HG02610 (cell line): ENCODE data around the gene IKZF4.
"Not testable (repeated sequence)": the region's sequence is repeated elsewhere in the genome, so short reads cannot be mapped to it uniquely, and the experiment has no call there.

Source experiments
- ATAC-seq: cut with Tn5 transposase; IDR thresholded peaks from one replicate; pipeline ENCODE4 v1.9.1; 2021; ENCODE audit warnings: mild to moderate bottlenecking, moderate library complexity; ENCODE audit not compliant: unreplicated experiment

Gene IKZF4

GRCh38 chr12:56037161-56037560, 16.3 kb downstream of the IKZF4 start:
- no peak for ATAC-seq

- ATAC-seq, result no peak
Observed at GRCh38 chr12:56038022-56038655, 17.3 kb downstream of the IKZF4 start.

- ATAC-seq, result no peak
Observed at GRCh38 chr12:56040151-56040550, 19.3 kb downstream of the IKZF4 start.

- ATAC-seq, result no peak
Observed at GRCh38 chr12:56040963-56041551, 20.2 kb downstream of the IKZF4 start.

GRCh38 chr12:56041552-56042429, 20.9 kb downstream of the IKZF4 start, which contains the start of gene RPS26:
TSS of gene RPS26 (plus strand) at chr12:56041918. CDS start at chr12:56042167, 249 bp downstream.
- ATAC-seq, result peak; percentile 89

- not testable (repeated sequence) for ATAC-seq
Observed at GRCh38 chr12:56042430-56042813, 21.6 kb downstream of the IKZF4 start.

GRCh38 chr12:56042843-56043242, 22.0 kb downstream of the IKZF4 start:
- no peak for ATAC-seq

GRCh38 chr12:56046027-56046780, 25.4 kb downstream of the IKZF4 start:
- ATAC-seq, result no peak

- ATAC-seq, result no peak
Observed at GRCh38 chr12:56053407-56053893, 32.6 kb downstream of the IKZF4 start.

- not testable (repeated sequence) for ATAC-seq
Observed at GRCh38 chr12:56059964-56060363, 39.1 kb downstream of the IKZF4 start.

GRCh38 chr12:56061982-56062381, 41.1 kb downstream of the IKZF4 start:
- no peak for ATAC-seq

- no peak for ATAC-seq
Observed at GRCh38 chr12:56062996-56063395, 42.2 kb downstream of the IKZF4 start.

GRCh38 chr12:56071648-56072047, 50.8 kb downstream of the IKZF4 start:
- ATAC-seq, result no peak

GRCh38 chr12:56074396-56074795, 53.6 kb downstream of the IKZF4 start:
- ATAC-seq, result no peak

GRCh38 chr12:56077966-56078365, 57.1 kb downstream of the IKZF4 start:
- ATAC-seq, result not testable (repeated sequence)

- no peak for ATAC-seq
Observed at GRCh38 chr12:56078427-56078826, 57.6 kb downstream of the IKZF4 start.

GRCh38 chr12:56078931-56079722, 58.3 kb downstream of the IKZF4 start:
- ATAC-seq, result peak; percentile 45

- peak; percentile 31 for ATAC-seq
Observed at GRCh38 chr12:56079723-56080555, 59.1 kb downstream of the IKZF4 start, which contains the start of gene ERBB3. TSS of gene ERBB3 (plus strand) at chr12:56080165. CDS start at chr12:56080301, 136 bp downstream.

GRCh38 chr12:56080556-56081138, 59.8 kb downstream of the IKZF4 start:
- ATAC-seq, result no peak
